ENCODE results near the gene SLC39A7. TPM values are rescaled to one million over a fixed set of nuclear protein-coding genes. Genes with fewer than 3 reads are reported as not detected.

The SLC39A7 gene
- total and polyA plus RNA-seq, 2 donors from 2014 or later = 83.3 to 118 TPM

DNA sequence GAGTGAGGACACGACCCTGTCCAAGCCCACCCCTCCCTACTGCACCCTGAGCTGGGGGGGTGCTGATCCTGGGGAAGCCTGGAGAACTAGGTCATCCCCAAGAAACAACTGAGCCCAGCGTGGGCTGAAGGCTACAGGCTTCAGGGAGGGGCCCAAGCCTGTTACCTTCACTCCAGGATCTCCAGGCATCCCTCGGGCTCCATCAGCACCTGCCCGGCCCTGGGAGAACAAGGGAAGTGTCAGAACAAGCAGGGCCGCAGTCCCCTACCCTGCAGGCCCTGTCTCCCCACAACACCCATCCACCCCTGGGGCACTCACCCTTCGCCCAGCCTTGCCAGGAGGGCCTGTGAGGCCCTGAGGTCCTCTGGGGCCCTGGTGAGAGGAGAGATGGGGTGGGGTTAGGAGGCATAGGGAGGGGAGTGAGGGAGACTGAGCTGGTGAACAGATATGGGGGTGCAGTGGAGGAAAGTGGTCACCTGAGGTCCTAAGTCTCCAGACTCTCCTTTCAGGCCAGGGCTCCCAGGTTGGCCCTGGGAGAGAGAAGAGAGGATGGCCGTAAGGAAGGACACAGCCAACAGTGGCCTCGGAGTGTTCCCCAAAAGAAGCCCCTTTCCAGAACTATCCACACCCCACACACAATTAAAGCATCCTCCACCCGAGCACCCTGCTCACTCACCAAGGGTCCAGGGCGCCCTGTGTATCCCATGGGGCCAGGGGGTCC lies 21.8 kb upstream of the SLC39A7 start:
- Histone ChIP-seq H3K27me3 (ENCODE audit: control insufficient read depth, insufficient read depth, low read length) (no peaks in the 10 kb centered on the region), H3K4me3 (ENCODE audit: low read length in 3 of 3) (no peak overlapping the region), H3K9ac (ENCODE audit: low read length in 3 of 3) (no peak overlapping the region), H3K4me1 (ENCODE audit: control insufficient read depth in 2 of 3, insufficient read depth in 2 of 3, low read depth in 1 of 3, low read length in 3 of 3) (no peaks in the 10 kb centered on the region), H3K27ac (ENCODE audit: low read depth in 2 of 2, low read length in 2 of 2) (no peak overlapping the region), H3K36me3 (ENCODE audit: control insufficient read depth in 2 of 3, insufficient read depth in 3 of 3, low read length in 3 of 3) (no peaks in the 10 kb centered on the region), H3K9me3 (ENCODE audit: control insufficient read depth in 2 of 3, insufficient read depth in 1 of 3, low read length in 3 of 3) (no peaks in the 10 kb centered on the region)
- no peak for TF ChIP-seq CTCF (IDR thresholded peaks at IDR 0.05; ENCODE audit: borderline replicate concordance, extremely low read depth, insufficient read depth)
- DNase-seq (no peak), FAIRE-seq (no peak)
- intact Hi-C loops (cut with DNase I) = no loop called here

DNA sequence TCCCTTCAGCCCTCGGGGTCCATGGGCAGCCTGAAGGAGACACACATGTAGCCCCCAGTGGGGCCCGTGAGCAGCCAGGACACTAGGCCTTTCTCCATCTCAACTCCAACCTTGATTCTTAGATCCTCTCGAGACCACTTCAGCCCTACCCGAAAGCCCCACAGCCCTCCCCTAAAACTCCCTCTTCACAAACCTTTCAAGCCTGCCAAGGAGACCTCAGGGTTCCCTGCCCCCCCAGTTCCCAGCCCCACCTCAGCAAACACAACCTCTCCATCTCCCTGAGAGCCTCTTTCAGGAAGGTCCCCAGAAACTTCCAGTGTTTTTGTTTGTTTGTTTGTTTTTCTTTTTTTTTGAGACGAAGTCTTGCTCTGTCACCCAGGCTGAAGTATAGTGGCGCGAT lies 19.5 kb upstream of the SLC39A7 start:
- no peak overlapping the region for H3K27ac ChIP-seq (ENCODE audit: low read depth in 2 of 2, low read length in 2 of 2)
- DNase-seq = peak in 1 of 5 donors; percentile 31
- no peak overlapping the region for H3K4me3 ChIP-seq (ENCODE audit: low read length in 3 of 3)
- no peak for TF ChIP-seq CTCF (IDR thresholded peaks at IDR 0.05; ENCODE audit: borderline replicate concordance, extremely low read depth, insufficient read depth)
- H3K27me3 ChIP-seq (ENCODE audit: control insufficient read depth, insufficient read depth, low read length) = no peaks in the 10 kb centered on the region
- no peak overlapping the region for H3K9ac ChIP-seq (ENCODE audit: low read length in 3 of 3)
- intact Hi-C loops (cut with DNase I) = no loop called here
- H3K9me3 ChIP-seq (ENCODE audit: control insufficient read depth in 2 of 3, insufficient read depth in 1 of 3, low read length in 3 of 3) = no peaks in the 10 kb centered on the region
- no peaks in the 10 kb centered on the region for H3K36me3 ChIP-seq (ENCODE audit: control insufficient read depth in 2 of 3, insufficient read depth in 3 of 3, low read length in 3 of 3)
- no peak for FAIRE-seq
- no peaks in the 10 kb centered on the region for H3K4me1 ChIP-seq (ENCODE audit: control insufficient read depth in 2 of 3, insufficient read depth in 2 of 3, low read depth in 1 of 3, low read length in 3 of 3)

GRCh38 chr6:33183071-33183683 lies 17.5 kb upstream of the SLC39A7 start:
- Histone ChIP-seq H3K9ac (ENCODE audit: low read length in 3 of 3) (no peak overlapping the region), H3K4me3 (ENCODE audit: low read length in 3 of 3) (no peak overlapping the region), H3K27ac (ENCODE audit: low read depth in 2 of 2, low read length in 2 of 2) (peak overlapping the region; percentile 18 to 23), H3K4me1 (ENCODE audit: control insufficient read depth in 2 of 3, insufficient read depth in 2 of 3, low read depth in 1 of 3, low read length in 3 of 3) (no peaks in the 10 kb centered on the region), H3K9me3 (ENCODE audit: control insufficient read depth in 2 of 3, insufficient read depth in 1 of 3, low read length in 3 of 3) (no peaks in the 10 kb centered on the region), H3K36me3 (ENCODE audit: control insufficient read depth in 2 of 3, insufficient read depth in 3 of 3, low read length in 3 of 3) (no peaks in the 10 kb centered on the region), H3K27me3 (ENCODE audit: control insufficient read depth, insufficient read depth, low read length) (no peaks in the 10 kb centered on the region)
- intact Hi-C loops (cut with DNase I) = no loop called here
- no peak for TF ChIP-seq CTCF (IDR thresholded peaks at IDR 0.05; ENCODE audit: borderline replicate concordance, extremely low read depth, insufficient read depth)
- DNase-seq (no peak), FAIRE-seq (no peak)

Data from kidney (tissue), 14 donors.